ENCODE results near the gene NR1H2.
A peak's percentile ranks its signal among the peaks of the same experiment; 100 is the strongest.

The NR1H2 gene

DNA sequence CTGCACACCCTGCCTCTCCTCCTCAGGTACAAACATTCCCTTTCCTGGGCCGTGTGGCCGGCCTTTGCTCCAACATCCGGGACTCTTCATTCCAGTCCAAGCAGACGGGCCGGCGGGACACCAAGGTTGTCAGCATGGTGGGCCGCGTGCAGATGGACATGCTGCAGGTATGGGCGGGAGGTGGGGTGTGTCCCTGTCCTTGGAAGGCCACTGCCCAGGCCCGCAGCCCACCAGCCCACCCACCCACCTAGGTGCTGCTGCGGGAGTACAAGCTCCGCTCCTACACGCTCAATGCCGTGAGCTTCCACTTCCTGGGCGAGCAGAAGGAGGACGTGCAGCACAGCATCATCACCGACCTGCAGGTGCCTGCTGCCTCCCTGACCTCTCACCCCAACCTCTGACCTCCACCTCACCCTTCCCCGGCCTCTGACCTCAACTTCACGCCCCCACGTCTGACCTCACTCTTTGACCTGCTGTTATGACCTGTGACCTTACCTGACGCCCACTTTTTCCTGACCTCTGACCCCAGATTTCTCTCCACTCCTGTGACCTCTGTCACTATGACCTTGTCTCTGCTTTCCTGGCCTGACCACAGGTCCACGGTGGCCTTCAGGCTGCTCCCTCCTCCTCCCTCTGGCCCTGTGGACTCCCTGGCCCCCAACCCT lies 30.0 kb downstream of the NR1H2 start:
- DNase-seq = no peak

DNA sequence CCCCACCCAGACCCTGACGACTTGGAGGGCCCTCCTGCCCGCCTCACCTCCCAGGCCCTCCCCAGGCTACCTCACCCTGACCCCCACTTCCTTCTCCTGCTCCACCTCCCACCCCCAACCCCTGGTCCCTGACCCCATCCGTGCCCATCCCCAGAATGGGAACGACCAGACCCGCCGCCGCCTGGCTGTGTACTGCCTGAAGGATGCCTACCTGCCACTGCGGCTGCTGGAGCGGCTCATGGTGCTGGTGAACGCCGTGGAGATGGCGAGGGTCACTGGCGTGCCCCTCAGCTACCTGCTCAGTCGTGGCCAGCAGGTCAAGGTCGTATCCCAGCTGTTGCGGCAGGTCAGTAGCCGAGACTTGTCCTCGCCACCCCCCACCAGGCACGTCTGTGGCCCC lies 30.6 kb downstream of the NR1H2 start:
- no peak for DNase-seq

GRCh38 chr19:50409347-50409746 lies 33.1 kb downstream of the NR1H2 start:
- no peak for DNase-seq

GRCh38 chr19:50410109-50410508 lies 33.9 kb downstream of the NR1H2 start:
- no peak for DNase-seq

DNA sequence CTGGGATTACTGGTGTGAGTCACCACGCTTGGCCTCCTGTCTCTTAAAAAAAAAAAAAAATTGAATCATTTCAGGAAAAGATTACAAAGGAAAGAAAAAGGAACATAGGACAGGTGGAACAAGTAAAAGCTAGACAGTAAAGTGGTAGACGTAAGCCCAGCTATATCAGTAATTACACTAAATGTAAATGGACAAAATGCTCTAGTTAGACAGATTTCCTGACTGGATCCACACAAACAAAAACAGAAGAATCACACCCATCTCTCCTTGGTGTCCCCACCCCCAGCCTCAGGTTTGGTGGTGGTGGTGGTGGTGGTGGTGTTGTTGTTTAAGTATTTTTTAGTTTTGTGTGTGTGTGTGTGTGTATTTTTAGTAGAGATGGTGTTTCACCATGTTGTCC lies 36.2 kb downstream of the NR1H2 start:
- DNase-seq = no peak

DNA sequence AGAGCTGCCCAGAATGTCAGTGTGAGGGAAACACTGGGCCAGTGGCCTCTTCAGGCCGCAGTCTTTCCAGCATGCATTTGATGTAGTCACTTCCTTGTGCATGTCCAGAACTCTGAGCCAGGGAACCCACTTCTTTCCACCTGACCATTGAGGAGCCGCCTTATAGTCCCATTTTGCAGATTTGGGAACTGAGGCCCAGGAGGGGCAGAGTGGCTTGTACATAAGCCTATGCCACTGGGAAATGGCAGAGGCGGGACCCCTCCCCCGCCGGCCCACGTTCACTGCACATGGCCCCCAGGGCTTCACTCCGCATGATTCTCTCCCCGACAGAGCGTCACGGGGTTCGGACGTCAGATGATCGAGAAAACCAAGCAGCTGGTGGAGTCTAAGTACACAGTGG lies 36.8 kb downstream of the NR1H2 start:
- no peak for DNase-seq

GRCh38 chr19:50413531-50413930 lies 37.3 kb downstream of the NR1H2 start:
- DNase-seq = no peak

- DNase-seq = peak; percentile 86
Measured at GRCh38 chr19:50414864-50415660, 38.8 kb downstream of the NR1H2 start.

GRCh38 chr19:50415661-50416033 lies 39.4 kb downstream of the NR1H2 start:
- no peak for DNase-seq

- peak; percentile 17 for DNase-seq
Measured at GRCh38 chr19:50416034-50416977, 40.0 kb downstream of the NR1H2 start.

GRCh38 chr19:50417111-50418081 lies 41.1 kb downstream of the NR1H2 start:
- DNase-seq = no peak

GRCh38 chr19:50418176-50419021 lies 42.1 kb downstream of the NR1H2 start, which contains the start of gene SPIB:
TSS of gene SPIB (plus strand) at chr19:50418938. CDS start at chr19:50418963, 25 bp downstream.
- no peak for DNase-seq

GRCh38 chr19:50419022-50419579 lies 42.8 kb downstream of the NR1H2 start:
- peak; percentile 9 for DNase-seq

DNA sequence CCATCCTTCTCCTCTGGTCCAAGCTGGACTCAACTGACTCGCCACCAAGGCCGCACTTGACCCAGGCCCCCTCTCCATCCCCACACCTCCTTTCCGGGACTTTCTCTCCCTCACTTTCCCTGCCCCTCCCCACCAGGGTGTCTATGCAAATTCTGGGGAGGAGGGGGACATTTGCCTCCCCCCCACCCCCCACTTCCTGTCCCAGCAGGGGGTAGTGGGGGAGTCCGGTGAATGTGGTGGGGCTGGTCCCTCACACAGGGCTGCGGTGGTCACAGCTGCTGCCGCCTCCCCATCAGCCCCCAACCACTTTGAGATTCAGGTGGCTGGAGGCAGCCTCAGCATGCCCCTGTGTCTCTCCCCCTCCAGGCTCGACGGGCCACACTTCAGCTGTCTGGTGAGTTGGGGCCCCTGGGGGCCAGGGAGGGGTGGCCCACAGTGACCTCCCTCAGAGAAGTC lies 43.4 kb downstream of the NR1H2 start:
- no peak for DNase-seq

DNA sequence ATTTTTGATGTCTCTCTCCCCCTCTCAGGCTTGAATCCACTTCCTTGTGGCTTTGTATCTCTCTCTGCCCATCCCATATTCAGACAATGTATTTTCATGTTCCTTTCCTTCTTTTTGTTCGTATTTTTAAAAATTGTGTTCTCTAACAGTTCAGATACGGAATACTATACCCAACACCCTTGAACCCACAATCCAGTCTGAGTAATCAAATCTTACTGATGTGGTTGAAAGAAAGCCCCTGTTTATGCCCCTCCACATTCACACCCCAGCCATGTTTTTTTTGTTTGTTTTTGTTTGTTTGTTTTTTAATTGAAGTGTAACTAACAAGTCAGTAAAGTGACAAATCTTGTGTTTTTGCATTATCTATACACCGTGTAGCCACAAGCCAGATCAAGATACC lies 43.9 kb downstream of the NR1H2 start:
- DNase-seq = no peak

- no peak for DNase-seq
Measured at GRCh38 chr19:50420808-50421207, 44.6 kb downstream of the NR1H2 start.

DNA sequence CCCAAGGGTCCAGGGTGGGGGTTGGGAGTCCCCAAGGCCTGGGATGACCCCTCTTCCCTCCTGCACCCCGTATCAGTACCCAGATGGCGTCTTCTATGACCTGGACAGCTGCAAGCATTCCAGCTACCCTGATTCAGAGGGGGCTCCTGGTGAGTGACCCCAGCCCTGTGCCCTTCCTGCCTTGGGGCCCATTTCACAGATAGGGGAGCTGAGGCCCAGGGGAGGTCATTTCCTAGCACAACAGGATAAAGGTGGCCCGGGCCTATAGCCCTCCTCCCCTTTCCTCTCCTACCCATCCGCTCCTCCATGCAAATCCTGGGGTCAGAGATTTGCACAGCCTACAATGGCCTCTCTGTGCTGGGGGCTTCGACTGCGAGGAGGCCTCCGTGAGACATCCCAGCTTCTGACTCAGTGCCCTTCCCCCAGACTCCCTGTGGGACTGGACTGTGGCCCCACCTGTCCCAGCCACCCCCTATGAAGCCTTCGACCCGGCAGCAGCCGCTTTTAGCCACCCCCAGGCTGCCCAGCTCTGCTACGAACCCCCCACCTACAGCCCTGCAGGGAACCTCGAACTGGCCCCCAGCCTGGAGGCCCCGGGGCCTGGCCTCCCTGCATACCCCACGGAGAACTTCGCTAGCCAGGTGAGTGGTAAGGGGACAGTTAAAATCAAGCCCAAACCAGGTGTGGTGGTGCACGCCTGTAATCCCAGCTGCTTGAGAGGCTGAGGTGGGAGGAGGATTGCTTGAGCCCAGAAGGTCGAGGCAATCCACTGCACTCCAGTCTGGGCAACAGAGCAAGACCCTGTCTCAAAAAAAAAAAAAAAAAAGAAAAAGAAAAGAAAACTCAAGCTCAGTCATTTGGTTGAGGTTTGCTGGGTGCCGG lies 46.4 kb downstream of the NR1H2 start:
- DNase-seq = no peak

- no peak for DNase-seq
Measured at GRCh38 chr19:50423279-50424113, 47.2 kb downstream of the NR1H2 start.

DNA sequence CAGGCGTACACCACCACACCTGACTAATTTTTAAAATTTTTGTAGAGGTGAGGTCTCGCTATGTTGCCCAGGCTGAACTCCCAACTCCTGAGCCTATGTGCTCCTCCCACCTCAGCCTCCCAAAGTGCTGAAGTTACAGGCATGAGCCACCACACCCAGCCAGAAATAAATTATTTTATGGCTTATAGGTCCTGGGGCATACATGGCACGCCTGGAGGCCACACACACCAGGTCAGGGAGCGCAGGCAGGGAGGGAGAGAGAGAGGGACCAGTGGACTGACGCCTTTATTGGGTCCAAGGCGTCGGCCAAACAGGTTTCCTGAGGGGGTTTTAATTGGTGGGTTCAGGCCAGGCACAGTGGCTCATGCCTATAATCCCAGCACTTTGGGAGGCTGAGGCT lies 49.3 kb downstream of the NR1H2 start:
- no peak for DNase-seq

All from eye (tissue), 1 donor.